ENCODE measurements around the gene UQCR10. TPM values are rescaled to one million over a fixed set of nuclear protein-coding genes. Genes with fewer than 3 reads are reported as not detected.

UQCR10 gene
- total RNA-seq, 1 donor from 2014 or later: 59.7 TPM

DNA sequence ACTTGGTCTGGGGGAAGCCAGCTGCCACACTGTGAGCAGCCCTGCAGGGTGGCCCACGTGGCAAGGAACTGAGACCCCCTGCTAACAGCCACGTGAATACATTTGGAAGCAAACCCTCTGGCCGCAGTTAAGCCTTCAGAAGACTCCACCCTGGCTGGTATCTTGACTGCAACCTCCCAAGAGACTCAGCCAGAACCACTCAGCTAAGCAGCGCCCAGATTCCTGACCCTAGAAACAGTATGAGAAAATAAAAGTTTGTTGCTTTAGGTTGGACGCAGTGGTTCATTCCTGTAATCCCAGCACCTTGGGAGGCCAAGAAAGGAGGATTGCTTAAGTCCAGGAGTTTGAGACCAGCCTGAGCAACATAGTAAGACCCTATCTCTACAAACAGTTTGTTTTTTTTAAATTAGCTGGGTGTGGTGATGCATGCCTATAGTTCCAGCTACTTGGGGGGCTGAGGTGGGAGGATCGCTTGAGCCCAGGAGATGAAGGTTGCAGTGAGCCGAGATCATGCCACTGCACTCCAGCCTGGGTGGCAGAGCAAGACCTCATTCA lies 9.0 kb upstream of the UQCR10 start:
- DNase-seq (ENCODE audit: extremely low read depth, low read depth, low spot score): no peak

DNA sequence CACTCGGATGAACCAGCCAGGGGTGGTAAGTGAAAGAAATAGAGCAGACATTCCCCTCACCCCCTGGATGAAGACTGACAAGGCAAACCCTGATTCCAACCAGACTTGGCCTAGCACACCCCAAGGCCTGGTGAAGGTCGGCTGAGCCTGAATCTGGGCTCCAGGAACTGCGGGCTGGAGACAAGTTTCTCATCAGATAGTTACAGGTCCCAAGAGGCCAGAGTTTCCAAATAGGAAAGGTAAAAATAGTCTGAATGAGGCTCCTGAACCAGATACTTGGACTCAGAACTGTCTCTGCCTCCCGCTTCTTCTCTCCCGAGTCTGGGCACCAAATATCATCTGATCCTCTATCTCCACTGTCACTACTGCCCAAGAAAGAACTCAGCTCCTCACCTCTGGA lies 8.2 kb upstream of the UQCR10 start:
- no peak for DNase-seq (ENCODE audit: extremely low read depth, low read depth, low spot score)

DNA sequence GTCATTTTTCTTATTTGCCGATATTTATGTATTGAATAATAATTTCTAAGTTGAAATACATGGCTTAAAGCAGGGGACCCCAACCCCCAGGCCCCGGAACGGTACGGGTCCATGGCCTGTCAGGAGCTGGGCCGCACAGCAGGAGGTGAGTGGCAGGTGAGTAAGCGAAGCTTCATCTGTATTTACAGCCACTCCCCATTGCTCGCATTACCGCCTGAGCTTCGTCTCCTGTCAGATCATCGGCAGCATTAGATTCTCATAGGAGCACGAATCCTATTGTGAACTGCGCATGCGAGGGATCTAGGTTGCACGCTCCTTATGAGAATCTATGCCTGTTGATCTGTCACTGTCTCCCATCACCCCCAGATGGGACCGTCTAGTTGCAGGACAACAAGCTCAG lies 4.9 kb upstream of the UQCR10 start:
- no peak for DNase-seq (ENCODE audit: extremely low read depth, low read depth, low spot score)

DNA sequence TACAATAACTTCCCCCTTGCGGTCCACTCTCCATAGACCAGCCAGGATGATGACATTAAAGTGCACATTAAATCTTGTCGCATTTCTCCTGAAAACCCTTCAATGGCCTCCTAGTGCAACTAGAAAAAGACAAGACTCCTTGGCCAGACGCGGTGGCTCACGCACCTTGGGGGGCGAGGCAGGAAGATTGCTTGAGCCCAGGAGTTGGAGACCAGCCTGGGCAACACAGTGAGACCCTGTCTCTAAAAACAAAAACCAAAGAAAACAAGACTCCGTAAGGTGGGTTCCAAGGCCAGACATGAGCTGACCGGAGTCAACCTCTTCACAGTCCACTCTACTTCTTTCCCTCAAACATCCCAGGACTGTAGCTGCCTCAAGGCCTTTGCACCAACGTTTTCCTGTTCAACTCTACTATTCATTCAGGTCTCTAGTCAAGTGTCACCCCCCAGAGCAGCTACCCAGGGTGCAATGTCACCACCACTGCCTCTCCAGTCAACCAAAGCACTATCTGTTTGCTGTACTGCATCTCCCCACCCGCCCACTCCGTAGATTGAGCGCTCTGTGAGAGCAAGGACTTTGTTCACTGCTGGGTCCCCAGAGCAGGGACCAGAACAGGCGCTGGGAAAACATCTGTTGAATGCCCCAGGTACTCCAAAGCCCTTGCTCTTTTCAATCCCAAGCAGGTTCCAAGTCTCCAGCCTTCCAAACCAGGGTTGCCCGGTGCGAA lies 1.1 kb upstream of the UQCR10 start:
- no peak for DNase-seq (ENCODE audit: extremely low read depth, low read depth, low spot score)

DNA sequence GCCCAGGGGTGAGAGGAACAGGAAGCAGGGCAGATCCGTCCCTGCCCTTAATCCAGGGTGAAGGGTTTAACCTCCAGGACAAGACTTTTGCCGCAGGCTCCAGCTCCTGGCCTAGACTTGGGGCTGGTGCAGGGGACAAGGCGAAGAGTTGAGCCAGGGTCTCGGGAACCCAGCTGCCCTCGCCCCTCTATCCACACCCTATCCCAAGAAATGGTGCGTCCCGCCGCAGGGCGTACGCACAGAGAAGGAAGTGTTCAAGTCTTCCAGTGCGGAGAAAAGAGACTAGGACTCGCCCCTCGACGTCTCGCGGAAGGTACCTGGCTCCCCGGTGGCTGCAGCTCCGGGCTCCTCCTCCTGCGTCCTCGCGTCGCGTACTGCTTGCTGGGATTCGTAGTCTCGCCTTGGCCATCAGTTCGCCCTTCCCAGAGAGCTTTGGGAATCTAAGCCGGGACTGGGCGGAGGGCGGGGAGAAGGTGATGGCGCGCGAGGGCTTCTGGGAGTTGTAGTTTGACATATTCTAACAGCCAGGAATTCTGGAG lies 468 bp upstream of the UQCR10 start, which contains the start of gene ZMAT5:
TSS of gene ZMAT5 (minus strand) at position 376 of the 539 bp plus-strand sequence. CDS start 18,463 bp downstream, outside the sequence.
- peak; percentile 89 for DNase-seq (ENCODE audit: extremely low read depth, low read depth, low spot score)

DNA sequence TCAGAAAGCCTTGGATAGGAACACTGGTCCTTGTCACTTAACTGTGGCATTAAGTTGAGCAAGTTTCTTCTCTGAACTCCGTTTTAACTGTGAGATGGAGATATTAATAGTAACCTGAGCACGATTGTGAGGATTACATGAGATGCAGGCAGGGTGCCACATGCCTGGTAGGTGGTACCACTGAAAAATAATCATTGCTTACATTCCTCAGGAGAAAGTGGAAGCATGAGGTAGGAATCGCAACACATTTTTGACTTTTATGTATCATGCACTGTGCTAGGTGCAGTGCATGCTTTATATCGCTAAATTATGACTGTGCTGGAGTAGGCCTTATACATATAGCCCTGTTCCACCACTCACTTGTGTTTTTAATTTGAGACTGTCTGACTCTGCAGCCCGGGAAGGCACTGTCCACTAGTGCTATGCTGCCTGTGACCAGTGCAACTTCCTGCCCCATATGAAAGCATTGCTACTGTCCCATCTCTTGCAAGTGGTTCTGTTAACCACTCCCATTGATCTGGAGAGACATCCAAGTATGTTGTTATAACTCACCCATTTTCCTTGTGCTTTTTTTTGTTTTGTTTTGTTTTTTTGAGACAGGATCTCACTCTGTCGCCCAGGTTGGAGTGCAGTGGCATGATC lies 1.0 kb downstream of the UQCR10 start:
- DNase-seq (ENCODE audit: extremely low read depth, low read depth, low spot score): no peak

DNA sequence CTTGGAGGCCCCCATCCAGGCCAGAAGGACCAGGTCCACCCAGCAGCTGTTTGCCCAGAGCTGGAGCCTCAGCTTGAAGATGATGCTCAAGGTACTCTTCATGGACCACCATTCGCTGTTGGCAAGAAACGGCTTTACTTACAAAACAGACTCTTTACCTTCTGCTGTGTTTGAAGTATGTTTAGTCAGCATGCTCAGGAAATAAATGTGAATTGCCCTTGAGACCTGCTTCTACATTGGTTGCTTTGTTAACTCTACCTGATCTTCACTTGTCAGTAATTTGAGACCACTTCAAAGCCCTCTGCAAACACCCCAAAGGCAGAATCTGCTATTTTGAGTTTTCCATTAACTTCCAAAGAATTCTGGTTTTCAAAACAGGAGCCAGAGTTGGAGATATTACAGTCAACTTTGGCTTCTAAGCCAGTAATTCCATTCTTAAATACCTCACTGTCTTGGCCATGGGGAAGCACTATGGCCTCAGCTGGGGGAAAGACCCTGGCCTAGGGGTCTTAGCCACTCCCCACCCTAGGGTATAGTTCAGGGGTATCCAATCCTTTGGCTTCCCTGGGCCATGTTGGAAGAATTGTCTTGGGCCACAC lies 2.7 kb downstream of the UQCR10 start:
- DNase-seq (ENCODE audit: extremely low read depth, low read depth, low spot score): no peak

DNA sequence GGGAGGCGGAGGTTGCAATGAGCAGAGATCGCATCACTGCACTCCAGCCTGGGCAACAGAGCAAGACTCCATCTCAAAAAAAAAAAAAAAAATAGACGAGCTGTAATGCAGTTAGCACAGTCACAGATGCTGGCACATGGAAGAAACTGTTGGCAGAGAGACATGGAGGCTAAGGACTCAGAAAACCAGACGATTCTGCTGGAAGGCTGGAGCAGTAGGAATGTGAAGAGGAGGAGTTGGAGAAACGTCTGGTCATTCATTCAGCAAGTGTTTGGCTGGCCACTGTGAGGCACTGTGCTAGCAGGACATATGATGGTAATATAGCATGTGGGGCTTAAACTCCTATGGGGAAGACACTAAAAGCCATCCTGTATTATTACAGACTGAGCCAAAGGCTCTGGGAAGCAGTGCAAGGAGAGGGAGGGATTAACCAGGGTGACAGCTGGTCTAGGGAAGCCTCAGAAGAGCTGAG lies 5.0 kb downstream of the UQCR10 start:
- DNase-seq (ENCODE audit: extremely low read depth, low read depth, low spot score): no peak

DNA sequence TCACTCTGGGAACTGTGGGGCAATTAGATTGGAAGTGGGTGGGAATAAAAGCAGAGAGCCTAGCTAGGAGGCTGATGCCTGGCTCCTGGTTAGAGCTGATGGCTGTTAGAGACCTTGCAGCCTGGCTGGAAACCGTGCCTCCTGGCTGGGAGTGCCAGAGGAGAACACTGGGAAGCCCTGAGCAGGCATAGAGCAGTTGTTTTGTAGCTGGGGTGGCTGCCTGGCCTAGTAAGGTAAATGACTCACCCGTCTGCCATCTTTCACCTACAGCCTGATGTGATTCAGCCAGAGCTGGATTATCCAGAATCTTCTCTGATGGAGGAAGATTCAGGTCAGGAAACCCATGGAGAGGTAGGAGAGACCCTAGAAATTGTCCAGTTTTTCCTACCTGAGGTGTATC lies 6.1 kb downstream of the UQCR10 start:
- no peak for DNase-seq (ENCODE audit: extremely low read depth, low read depth, low spot score)

DNA sequence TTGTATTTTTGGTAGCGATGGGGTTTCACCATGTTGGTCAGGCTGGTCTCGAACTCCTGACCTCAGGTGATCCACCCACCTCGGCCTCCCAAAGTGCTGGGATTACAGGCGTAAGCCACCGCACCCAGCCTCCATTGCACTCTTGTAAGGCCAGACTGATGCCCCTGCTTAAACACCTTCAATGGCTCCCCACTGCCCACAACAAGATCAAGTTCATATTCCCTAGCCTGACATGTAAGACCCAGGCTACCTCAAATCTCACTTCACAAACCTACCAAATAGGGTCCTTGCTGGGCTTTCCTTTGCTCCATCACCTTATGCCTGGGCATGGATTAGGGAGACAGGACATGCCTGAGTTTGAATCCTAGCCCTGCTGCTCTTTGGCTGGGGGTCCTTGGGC lies 13.1 kb downstream of the UQCR10 start:
- no peak for DNase-seq (ENCODE audit: extremely low read depth, low read depth, low spot score)

DNA sequence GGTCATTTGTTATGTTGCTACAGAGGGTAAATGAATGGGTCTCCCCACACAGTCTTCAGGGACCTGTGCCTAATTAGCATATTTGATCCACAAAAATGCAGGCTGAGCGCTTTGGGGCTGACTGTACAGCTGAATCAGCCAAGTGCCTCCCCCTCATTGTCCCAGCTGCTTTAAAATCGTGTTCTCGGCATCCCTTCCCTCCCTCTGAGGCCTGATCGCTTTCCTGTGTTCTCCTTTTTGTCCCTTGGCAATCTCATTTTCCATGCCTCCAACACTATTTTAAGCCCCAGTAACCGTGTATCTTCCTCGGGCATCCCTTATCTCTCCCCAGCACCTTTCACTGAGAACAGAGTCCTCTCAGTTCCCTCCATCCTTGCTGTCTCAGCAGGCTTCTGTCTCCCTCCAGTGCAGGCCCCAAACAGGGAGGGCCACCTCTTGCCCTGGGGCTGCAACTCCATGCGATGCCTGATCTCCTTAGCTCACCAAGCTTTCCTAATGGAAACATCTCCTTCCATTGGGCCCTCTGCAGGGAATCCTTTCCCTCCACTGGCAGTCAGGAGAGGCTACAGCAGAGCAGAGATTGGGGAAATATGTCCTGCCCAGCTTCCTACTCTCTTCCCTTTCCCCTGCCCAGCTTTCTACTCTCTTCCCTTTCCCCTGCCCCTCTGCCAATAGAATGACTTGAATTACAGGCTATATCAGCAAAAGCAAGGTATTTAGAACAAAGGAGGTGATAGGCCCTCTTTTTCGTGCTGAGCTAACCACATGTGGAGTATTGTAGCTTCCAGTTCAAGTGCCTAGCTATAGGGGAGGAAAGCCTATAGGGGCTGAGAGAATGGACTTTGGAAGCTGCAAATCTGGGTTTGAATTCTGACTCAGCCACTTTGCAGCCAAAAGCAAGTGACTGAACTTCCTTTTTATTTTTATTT lies 13.8 kb downstream of the UQCR10 start:
- DNase-seq (ENCODE audit: extremely low read depth, low read depth, low spot score): no peak

DNA sequence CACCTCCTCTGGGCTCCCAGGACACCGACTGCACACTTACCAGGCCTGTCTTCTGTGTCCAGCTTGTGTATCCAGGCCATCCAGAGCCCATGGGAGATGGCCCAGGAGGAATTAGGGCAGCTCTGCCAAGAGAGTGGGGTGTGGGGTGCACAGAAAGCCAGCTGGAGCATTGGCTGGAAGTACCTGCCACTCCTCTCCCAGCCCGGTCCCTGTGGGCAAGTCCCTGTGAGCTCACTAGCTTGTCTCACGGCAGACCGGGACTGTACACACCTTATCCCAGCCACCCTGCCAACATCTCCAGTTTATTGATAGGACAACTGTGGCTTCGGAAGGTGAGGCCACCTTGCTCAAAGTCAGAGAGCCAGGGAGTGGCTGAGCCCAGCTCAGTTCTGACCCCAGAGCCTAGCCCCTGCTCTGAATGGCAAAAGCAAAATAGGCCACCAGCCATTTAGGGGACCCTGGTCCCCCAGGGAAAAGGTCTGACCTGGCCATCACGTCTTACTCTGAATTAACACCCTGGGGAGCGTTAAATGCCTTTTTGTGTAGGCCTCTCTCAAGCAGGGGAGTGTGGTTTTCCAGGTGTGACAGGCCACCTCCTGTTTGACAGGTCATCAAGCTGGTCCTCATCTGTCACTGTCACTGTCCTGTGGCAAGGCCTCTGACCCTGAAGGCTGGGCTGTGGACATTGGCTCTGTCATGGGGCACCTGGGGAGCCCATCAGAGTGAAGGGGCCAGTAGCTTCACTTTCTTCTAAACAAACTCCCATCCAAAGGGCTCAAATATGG lies 15.1 kb downstream of the UQCR10 start:
- no peak for DNase-seq (ENCODE audit: extremely low read depth, low read depth, low spot score)

DNA sequence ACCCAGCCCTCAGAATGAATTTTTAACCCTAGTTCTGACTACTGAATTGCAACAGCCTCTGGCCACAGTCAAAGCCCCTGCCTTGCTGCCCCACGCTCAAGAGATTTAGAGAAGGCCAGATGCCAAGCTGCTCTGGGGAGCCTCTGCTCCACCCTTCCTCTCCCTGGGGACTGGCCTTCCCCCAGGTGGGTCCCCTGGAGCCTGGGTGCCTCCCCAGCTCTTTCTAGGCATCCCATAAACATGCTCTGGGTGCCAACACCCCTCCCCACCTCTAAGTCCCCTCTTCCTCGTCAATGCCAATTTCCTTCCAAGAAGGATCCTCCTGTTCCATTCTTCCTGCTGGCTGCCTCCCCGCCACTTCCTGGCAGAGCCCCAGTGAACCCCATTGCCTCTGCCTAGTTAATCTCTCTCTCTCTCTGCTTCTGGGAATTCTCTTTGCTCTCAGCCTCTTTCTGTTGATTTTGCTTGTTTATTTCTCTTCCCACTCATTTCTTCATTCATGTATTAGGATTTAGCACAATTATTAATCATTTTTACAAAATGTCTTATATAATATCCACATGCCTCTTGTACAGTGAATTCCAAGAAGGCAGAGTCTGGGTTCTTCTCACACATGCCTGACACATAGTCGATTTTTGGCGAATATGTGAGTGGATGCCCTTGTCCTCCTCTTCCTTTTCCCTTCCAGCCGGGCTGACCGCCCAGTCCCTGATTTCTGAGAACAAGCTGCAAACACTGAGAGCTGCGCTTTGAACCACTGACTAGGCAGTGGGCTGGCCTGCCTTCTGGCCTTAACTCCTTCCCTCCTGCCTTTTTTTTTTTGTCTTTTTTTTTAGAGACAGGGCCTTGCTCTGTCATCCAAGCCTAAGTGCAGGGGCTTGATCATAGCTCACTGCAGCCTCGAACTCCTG lies 17.5 kb downstream of the UQCR10 start:
- DNase-seq (ENCODE audit: extremely low read depth, low read depth, low spot score): no peak

DNA sequence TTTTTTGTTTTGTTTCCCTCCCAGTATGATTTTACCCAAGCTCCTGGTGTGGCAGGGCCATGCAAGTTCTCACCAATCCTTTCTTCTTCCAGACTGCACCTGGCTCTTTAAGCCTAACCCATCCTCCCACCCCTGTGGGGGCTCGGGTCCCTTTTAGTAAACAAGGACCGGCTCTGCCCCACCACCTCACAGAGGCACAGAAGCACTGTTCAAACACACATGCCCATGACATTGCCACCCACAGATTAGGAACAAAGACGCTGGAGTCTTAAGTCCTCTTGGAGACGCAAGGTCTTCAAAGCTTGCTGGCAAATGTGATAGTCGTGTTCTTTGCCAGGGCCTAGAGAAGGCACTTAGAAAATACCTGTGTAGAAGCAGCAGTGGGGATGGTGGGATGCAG lies 18.9 kb downstream of the UQCR10 start:
- no peak for DNase-seq (ENCODE audit: extremely low read depth, low read depth, low spot score)

DNA sequence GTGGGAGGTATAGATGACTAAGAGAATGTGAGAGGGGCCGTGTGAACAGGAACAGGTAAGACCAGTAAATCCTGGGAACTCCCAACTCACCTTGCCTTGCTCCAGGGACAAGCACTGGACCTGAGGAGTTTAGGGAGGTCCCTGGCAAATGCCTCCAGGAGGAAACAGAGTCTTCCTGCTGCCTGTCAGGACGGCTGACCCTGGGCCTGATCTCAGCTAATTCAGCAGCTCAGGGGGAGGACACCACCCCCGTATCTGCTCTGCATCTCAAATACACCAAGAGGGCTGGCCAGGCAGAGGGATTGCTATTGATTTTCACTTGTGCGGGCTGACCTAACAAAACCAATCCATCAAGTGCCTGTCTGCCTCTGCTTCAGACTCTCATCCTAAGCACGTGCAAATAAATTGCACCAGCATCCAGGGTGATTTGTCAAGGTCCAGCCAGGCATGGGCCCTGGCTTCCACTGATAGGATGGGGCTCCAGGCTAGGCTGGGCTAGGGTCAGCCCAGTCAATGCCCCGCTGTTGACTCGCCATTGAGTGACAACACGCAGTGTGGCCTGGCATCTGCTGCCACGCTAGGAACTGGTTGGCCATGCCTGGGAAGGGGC lies 20.3 kb downstream of the UQCR10 start:
- DNase-seq (ENCODE audit: extremely low read depth, low read depth, low spot score): no peak

DNA sequence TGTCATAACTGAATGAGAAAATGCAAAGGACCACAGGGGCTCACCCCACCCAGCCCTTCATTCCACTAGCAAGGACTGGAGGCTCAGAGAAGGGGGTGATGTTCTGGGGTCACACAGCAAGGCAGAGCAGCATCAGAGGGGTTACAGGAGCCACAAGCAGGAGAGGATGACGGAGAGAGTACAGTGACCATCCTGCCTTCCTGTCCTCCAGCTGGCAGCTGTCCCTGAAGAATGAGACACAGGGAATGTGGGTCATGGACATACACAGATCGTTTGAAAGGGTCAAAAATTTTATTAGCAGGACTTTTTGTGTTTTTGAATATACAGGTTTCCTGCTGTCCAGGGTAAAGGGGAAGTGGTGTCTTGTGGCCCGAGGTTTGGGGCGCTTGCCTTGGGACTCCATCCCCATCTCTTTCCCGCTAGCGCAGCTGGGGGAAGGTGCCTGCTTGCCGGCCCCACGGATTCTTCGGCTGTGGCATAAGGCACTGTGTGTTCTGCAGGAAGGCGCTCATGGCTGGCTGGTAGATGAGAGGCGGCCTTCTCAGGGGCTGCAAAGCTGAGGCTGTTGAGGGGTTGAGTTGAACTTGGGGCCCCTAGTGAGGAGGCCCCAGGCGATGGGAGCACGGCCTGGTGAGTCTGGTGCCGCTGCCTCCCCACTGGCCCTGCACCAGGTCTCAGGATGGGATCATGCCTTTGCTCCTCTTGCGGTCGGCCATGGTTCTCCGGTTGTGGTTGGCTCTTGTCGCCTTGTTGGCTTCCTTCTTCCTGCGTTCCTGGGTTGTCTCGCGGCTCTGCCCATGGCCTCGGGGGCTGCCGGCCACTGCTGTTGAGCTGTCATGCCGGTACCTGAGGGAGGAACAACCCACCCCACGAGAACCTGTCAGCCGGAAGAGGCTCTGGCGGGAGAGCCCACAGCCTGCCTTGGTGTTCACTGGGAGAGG lies 21.4 kb downstream of the UQCR10 start:
- DNase-seq (ENCODE audit: extremely low read depth, low read depth, low spot score): no peak

DNA sequence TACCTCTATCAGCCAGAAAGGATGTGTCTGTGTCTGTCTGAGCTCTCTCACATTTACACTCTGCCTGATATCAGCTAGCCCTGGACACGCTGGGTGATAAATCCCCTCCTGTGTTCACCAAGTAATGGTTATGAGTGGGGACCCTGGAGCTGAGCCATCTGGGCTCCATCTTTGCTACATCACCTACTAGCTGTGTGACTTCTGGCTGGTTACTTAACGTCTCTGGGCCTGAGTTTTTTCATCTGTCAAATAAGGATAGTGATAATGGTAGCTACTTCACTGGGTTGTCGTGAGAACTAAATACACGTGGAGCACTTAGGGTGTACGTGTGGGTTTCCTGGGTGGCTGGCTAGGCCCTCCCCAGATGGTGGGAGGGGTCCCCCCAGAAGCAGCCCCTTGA lies 22.9 kb downstream of the UQCR10 start:
- no peak for DNase-seq (ENCODE audit: extremely low read depth, low read depth, low spot score)
